HG02623 (cell line): ENCODE data around the gene ARIH2.

ENCODE experiments used
- ATAC-seq: cut with Tn5 transposase; IDR thresholded peaks from one replicate; pipeline ENCODE4 v1.9.1; 2021; ENCODE audit warnings: moderate library complexity; ENCODE audit not compliant: unreplicated experiment

Gene ARIH2

DNA sequence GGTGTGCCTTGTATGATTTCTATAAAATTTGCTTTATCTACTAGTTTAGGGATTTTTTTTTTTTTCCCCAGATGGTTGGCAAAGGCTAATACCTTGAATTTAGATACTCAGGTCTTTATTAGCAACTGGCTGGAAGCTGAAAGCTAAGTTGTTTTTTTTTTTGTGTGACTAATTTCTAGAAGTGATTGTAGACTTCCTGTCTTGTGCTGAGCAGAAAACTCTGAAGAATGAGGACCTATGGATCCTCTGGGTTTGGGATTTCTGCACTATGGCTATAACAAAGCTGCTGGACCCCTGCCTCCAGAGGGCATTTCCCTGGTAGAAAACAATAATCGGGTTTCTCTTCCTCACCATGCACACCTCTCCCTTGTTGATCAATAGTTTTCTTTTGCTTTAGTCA lies 10.0 kb downstream of the ARIH2 start:
- no peak for ATAC-seq

DNA sequence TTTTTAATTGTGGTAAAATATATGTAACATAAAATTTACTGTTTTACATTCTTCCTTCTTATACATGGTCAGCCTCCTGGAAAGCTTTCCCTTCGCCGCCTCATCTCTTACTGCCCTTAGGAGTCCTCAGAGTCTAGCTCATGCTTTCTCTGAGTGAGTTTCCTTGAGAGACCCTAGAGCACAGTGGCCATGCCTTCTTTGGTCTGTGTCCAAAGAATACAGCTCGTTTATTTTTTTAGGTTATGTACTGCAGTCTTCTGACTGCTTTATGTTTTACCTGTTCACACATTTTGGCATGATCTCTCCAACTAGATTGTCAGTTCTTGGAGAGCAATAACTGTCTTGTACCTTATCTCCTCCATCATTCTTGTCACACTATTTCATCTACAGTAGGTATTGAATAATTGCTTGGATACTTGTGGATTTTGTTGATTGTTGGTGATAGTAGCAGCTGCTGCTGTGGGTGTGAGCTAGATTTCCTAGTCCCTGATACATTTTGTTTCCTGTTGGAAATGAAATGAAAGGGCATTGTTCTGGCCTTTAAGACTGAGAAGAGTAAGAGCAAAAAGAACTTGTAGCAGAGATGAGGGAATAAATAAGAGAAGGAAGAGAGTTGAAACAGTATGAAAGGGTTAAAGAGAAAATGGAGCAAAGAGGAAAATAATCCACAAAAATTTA lies 10.9 kb downstream of the ARIH2 start:
- no peak for ATAC-seq

DNA sequence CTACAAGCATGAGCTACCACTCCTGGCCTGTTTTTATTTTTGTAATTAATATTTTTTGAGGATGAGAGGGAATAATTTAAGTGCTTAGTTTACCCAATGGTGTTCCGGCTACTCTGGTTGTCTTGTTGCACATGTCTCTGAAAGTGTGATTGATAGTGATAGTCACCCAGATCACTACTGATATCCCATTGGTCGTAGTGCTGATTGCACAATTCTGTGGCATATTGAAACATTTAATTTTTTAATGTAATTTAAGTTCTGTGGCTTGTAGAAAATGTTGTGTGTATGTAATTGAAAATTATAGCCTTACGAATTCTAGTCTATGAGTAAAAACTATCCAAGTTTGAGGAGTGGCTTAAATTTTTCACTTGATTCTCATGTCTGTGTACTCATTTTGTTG lies 11.9 kb downstream of the ARIH2 start:
- ATAC-seq: no peak

DNA sequence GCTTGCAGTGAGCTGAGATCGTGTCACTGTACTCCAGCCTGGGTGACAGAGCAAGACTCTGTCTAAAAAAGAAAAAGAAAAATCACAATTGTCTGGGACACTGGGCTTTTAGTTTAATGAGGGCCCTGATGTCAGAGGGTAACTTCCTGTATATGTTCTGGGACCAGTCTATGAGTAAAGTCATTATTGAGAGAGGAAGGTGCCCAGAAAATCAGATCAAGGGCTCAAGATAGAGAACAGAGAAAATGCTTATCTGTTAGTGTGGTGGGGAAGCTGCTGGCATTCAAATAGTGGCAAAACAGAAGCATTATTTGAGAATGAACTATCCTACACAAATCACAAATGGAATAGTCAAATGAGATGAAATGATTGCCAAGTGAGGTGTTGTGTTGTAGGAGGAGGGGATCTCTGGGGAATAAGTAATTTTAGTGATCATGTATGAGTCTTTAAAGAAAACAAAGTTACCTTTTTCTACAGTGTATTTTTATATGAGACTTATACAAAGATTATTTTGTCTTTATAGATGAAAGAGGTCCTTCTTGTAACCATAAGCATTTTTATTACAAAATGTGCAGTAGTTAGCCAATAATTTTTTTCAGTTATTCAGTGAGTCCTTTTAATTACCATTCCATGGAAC lies 13.4 kb downstream of the ARIH2 start:
- ATAC-seq: no peak

DNA sequence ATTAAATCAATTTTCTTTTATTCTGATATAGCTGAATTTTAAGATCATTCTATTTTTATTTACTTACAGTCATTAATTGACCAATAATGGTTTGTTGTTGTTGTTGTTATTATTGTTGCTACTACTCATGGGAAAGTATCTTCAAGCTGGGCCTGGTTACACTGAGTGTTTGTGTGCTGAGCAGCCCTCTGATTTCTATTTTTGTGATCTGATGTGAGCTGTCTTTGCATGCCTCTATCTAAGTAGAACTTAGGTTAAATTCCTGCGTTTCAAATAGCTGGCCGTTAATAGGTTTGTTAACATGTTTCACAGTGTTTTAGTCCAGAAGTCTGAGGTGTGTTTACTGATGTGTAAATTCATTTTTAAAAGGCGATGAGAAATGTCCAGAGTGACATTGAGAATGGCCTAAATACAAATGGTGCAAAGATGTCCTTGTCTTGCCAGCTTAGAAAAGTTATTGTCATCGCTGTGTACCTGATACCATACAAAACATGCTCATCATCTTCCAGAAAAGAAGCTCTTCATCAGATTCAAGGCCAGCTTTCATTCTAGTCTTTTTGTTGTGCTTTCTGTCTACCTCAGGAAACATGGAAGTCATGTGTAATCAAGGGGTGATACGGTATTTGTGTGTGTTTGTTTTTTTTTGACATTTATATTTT lies 15.8 kb downstream of the ARIH2 start:
- no peak for ATAC-seq

DNA sequence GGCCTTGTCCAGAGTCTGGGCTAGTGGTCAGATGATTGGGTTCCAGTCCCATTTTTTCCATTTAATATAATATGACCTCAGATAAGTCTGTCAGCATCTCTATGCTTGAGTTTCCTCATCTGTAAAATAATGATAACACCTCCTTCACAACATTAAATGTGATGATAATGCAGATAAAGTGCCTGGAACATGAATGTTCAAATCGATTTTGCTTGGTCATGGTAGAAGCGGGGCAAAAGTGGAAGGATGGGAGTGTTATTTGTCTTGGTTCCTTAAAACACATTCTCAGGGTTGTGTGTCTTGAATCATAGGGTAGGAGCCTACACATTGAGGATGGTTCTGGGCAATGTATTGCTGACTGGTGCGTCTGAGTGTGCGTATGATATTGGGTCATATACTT lies 16.9 kb downstream of the ARIH2 start:
- ATAC-seq: no peak

DNA sequence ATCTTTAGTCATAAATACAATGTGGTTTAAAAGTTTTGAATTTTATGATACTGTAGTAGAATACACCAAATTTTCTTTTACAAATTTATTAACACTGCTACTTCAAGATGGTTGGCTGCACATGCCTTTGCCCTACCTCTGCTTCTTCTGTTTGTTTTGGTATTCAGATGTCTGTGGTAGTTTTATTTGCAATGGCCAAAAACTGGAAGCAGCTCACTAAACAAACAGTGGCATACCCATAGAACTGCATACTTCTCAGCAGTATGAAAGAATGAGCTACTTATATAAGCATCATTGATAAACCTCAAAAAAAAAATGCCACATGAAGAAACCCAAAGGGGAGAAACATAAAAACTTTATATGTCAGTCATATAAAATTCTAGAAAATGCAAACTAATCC lies 19.5 kb downstream of the ARIH2 start:
- ATAC-seq: no peak

DNA sequence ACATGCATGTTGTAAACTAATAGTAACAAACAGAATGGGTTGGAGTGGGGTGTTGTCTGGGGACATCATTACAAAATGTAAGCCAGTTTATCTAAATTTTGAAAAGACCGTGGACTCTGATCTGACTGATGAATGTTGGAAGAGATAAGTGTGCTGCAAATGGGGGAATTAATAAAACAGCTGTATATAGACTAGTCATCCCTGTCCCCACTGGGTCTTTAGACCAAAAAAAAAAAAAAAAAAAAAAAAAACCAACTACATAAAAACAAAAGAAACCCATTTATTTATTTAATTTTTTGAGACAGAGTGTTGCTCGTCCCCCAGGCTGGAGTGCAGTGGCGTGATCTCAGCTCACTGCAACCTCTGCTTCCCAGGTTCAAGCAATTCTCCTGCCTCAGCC lies 20.0 kb downstream of the ARIH2 start:
- ATAC-seq: no peak

DNA sequence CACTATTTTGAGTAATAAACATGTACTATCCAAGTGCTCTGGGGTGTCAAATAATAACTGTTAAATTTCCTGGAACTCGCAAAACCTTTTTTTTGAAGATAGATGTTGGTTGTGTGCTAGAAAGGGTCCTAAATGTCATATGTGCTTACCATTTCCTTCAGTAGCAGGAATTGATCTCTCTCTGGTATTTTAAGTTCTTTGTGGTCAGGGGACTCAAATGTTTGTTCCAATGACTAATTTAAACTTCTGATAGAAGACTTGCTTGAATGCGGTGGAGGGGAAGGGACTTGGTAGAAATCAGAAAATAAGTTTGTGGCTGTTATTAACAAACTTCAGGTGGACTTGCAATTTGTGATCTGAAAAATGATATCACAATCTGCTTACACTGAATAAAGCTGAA lies 26.8 kb downstream of the ARIH2 start:
- no peak for ATAC-seq

DNA sequence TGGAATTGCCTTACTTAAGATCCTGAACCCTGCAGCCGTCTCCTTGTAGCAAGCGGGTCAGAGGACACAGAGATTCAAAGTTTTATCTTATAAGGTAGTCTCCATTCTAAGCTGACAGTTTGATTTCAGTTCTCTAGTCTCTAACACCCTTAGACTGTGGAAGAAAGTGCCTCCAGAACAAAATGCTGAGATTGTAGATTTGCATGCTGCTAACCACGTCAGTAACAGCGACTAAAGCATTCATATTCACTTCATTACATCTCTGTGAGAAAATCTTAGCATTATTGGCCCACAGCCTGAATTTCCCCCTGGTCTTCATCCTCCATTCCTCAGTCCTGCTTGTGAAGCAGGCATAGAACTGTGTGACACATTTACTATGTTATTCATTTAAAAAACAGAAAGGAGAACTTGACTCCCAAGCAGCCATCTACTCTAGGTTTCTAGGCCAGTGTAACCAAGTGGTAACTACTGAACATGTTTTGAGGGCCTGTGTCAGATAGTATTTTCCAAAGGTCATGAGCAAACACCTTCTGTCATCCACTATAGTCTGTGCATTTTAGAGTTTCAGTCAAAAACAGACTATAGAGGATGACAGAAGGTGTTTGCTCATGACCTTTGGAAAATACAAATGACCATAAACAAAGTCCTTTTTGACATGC lies 27.4 kb downstream of the ARIH2 start:
- no peak for ATAC-seq

DNA sequence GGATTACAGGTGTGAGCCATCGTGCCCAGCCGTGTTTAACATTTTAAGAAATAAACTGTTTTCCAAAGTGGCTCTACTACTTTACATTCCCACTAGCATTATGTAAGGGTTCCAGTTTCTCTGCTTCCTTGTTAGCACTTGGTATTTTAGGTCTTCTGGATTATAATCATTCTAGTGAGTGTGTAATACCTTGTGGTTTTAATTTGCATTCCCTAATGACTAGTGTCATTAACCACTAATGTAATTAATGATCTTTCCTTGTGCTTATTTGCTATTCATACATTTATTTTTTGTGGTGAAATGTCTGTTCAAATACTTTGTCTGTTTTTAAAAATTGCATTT lies 30.7 kb downstream of the ARIH2 start:
- no peak for ATAC-seq

DNA sequence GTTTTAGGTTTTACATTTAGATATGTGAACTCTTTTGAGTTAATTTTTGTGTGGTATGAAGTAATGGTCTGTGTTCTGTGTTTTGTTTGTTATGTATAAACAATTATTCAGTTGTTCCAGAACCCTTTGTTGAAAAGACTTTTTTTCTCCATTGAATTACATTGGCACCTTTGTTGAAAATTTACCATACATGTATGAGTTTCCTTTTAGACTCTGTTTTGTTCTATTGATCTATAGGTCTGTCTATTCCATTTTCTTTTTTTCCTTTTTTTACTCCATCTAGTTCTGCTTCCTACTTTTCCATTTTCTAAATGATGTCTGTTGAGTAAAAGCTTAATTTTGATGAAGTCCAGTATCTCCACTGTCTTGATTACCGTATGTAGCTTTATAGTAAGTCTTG lies 31.4 kb downstream of the ARIH2 start:
- no peak for ATAC-seq

DNA sequence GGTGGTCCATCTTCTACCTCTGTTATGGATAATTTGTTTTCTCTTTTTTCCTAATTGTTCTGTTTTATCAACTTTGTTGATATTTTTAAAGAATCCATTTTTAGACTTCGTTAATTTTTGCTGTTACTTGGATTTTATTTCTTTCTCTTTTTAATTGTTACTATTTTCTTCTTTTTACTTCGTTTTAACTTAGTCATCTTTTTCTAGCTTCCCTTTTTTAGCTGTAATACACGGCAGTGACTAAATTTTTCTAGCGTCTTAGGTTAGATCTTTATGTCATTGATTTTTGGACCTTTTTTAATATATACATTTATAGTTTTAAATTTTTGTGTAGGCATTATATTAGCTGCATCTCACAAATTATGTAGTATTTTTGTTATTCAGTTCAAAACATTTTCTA lies 33.1 kb downstream of the ARIH2 start:
- ATAC-seq: no peak

DNA sequence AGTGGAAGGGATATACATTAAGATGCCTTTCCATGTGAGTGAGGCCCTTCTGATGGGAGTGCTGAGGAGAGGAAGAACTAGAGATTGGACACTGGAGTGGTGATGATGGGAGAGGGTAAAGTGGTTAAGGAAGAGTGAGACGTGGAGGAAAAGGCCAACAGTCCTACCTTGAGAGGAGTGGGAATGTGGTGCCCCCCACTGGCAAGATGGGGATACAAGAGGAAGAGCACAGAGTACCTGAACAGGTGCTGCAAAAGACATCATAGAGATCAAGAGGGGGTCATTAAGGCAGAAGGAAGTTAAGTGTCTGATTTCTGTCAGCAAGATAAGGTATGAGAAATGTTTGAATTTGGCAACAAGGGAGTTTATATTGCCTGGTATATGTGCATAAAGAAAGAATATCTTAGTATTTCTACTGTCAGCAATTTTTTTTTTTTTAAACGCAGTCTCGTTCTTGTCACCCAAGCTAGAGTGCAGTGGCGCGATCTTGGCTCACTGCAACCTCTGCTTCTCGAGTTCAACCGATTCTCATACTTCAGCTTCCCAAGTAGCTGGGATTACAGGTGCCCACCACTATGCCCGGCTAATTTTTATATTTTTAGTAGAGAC lies 34.0 kb downstream of the ARIH2 start:
- ATAC-seq: no peak

DNA sequence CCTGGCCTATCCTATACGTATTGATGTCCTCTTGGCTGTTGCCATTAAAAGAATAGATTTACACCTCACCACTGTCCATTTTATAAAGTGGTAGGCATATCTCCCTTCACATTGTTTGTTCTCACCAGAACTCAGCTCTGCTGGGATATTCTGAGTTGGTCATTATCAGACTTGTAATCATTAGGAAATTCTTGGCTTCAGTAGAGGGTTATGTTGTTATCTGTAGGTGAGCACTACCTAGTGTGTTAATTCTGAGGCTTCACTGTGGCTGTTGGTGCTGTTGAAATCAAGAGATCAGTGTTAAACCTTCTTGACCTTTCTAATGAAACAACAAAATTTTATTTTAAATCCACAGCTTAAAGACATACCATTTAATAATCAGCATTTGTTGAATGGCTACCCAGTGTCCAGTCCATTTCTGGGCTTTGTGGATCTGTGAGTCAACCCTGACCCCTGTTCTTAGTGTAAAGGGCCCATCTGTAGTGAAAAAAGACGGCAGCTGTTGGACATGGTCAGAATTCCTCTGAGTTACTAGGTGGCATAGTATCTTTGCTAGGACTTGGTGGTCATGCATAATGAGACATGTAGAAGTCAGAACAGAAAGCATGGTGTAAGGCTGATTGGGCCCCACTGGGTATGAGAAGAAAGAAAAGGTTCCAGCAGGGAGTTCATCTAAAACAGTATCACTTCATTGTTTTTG lies 38.5 kb downstream of the ARIH2 start:
- no peak for ATAC-seq

DNA sequence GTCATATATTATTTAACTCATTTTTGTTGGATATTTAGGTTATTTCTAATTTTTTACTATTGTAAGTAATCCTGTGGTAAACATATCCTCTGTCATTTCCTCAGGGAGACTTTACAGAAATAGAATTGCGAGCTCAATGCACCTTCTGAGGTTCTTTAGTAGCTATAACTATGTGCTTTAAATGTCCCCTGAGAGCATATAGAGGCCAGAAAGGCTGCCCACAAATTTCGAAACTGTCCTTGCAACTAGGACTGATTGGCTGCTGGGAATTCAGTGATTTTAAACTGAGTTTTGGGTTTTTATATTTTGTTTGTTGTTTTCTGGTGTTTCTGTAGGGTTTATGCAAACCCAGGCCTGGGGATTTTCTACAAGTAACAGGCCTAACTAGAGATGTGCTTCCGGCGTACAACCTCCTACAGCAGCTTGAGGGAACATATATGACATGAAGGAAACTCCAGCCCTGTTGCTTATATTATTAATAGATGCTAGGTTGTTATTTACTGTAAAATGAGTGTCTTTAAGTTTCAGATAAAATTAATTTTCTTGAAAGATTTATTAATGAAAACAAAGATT lies 42.3 kb downstream of the ARIH2 start:
- ATAC-seq: no peak

DNA sequence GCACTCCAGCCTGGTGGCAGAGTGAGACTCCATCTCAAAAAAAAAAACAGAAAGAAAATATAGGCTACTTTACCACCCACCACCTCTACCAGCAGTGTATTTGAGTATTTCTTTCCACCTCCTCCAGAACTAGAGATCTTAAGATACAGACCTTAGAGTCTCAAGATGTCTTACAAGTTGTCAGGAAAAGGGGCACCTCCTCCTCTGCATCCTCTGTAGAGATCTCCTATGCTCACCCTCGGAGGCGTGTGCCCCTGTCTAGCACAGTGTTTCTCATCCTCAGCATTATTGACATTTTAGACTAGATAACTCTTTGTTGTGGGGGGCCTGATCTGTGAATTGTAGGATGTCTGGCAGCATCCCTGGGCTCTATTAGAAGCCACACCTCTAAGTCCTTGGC lies 43.7 kb downstream of the ARIH2 start:
- ATAC-seq: no peak

DNA sequence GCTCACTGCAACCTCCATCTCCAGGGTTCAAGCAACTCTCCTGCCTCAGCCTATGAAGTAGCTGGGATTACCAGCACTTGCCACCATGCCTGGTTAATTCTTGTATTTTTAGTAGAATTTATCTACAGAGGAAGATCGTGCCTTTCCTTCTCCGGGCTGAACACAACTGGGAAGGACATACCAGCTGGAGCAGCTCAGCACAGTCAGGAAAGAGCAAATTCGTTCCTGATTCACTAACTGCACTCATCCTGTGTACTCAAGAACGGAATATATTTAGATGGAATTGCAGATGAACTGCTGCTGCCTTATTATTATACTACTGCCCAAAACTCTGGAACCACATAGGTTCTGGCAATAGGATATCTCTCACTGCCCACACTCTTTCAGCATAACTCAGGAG lies 44.3 kb downstream of the ARIH2 start:
- ATAC-seq: no peak

DNA sequence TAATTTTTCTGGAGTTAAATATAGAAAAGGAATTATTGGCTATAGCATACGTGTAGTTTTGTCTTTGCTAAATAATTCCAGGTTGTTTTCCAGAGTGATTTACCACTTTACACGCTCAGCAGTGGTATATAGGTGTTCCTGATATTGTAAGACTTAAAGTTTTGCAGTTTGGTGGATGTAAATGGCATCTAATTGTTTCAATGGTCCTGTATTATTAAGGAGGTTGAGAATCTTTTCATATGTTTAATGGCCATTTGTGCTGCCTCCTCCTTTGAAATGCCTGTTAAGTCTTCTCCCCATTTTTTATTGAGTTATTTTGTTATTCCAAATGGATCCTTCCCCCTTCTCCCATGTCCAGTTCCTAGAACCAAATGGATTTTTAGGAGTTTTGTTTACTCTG lies 44.9 kb downstream of the ARIH2 start:
- no peak for ATAC-seq

DNA sequence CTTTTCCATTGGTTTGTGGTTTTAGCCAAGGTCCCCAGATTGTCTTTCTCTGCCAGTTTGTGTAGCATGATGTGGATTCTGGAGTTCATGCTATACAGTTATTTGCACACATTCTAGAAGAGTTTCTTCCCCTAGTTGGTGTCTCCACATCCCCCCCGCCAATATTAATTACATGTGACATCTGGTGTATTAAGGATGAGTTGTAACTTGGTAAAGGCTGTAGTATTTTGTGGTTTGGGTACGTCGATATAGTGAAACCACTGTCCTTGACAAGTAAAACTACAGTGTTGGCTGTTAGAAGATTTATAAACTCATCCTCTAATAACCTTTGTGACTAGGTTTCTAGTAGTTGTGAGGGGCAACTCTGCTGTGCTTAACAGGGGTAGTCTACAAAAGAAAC lies 47.7 kb downstream of the ARIH2 start:
- ATAC-seq: no peak

DNA sequence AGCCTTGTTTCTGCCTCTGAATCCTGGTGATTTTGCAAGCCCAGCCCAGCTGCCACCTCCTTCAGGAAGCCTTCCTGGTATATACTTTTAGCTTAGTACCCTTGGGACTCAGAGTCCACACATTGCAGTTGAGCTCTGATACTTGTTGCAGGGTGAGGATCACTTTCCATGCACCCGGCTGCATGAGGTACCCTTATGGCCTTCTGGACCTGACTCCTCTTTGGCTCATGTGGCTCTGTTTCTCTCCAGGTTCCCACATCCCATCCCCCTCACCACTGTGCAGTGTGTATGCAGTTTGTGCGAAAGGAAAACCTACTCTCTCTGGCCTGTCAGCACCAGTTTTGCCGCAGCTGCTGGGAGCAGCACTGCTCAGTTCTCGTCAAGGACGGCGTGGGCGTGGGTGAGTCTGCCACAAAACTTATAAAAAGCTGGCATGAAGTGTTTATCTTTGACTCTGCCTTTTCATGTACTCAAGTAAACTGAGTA lies 48.3 kb downstream of the ARIH2 start:
- no peak for ATAC-seq
